Measurements from ENCODE around the gene KATNB1. TPM values are rescaled to one million over a fixed set of nuclear protein-coding genes. Genes with fewer than 3 reads are reported as not detected.

KATNB1 gene
- total and polyA plus RNA-seq, 12 donors = 9.0 to 15.1 (median 11.0) TPM

GRCh38 chr16:57747091-57747490 is 11.5 kb downstream of the KATNB1 start:
- ATAC-seq = no peak
- H3K27ac ChIP-seq = no peak overlapping the region
- H3K27me3 ChIP-seq = no peaks in the 10 kb centered on the region
- 92 to 94% methylated on average over 7 of the region's 7 CpGs for WGBS, 2 donors
- no peak overlapping the region for H3K4me3 ChIP-seq
- H3K36me3 ChIP-seq = peaks cover 0 to 50% (median 7%) of the 10 kb centered on the region in 9 donors
- DNase-seq = no peak
- H3K4me1 ChIP-seq = peaks cover 0 to 6% (median 2%) of the 10 kb centered on the region in 9 donors
- intact Hi-C loops (cut with DNase I) = no loop called here
- no peaks in the 10 kb centered on the region for H3K9me3 ChIP-seq
- TF ChIP-seq, protein P1, sequence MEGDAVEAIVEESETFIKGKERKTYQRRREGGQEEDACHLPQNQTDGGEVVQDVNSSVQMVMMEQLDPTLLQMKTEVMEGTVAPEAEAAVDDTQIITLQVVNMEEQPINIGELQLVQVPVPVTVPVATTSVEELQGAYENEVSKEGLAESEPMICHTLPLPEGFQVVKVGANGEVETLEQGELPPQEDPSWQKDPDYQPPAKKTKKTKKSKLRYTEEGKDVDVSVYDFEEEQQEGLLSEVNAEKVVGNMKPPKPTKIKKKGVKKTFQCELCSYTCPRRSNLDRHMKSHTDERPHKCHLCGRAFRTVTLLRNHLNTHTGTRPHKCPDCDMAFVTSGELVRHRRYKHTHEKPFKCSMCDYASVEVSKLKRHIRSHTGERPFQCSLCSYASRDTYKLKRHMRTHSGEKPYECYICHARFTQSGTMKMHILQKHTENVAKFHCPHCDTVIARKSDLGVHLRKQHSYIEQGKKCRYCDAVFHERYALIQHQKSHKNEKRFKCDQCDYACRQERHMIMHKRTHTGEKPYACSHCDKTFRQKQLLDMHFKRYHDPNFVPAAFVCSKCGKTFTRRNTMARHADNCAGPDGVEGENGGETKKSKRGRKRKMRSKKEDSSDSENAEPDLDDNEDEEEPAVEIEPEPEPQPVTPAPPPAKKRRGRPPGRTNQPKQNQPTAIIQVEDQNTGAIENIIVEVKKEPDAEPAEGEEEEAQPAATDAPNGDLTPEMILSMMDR (IDR thresholded peaks at IDR 0.05) = no peak

GRCh38 chr16:57747496-57747895 is 11.9 kb downstream of the KATNB1 start:
- Histone ChIP-seq H3K4me1 (peaks cover 0 to 2% (median 0%) of the 10 kb centered on the region in 9 donors), H3K9me3 (no peaks in the 10 kb centered on the region), H3K27me3 (no peaks in the 10 kb centered on the region), H3K27ac (no peak overlapping the region), H3K4me3 (no peak overlapping the region), H3K36me3 (peaks cover 0 to 52% (median 7%) of the 10 kb centered on the region in 9 donors)
- intact Hi-C loops (cut with DNase I) = no loop called here
- 93 to 96% methylated on average over 12 of the region's 12 CpGs for WGBS, 2 donors
- TF ChIP-seq, protein P1 (IDR thresholded peaks at IDR 0.05) = no peak
- DNase-seq = no peak
- ATAC-seq = no peak

- no peaks in the 10 kb centered on the region for H3K27me3 ChIP-seq
- intact Hi-C loops (cut with DNase I) = no loop called here
- ATAC-seq = no peak
- H3K36me3 ChIP-seq = peaks cover 0 to 57% (median 7%) of the 10 kb centered on the region in 9 donors
- WGBS, 2 donors = 92 to 94% methylated on average over 6 of the region's 6 CpGs
- no peaks in the 10 kb centered on the region for H3K9me3 ChIP-seq
- no peak overlapping the region for H3K4me3 ChIP-seq
- H3K27ac ChIP-seq = no peak overlapping the region
- TF ChIP-seq, protein P1 (IDR thresholded peaks at IDR 0.05) = no peak
- DNase-seq = no peak
- no peaks in the 10 kb centered on the region for H3K4me1 ChIP-seq
These were observed 12.4 kb downstream of the KATNB1 start for GRCh38 chr16:57747996-57748395.

- ATAC-seq (peak in 1 of 8 donors; percentile 27), DNase-seq (no peak)
- Histone ChIP-seq H3K9me3 (no peaks in the 10 kb centered on the region), H3K4me1 (no peaks in the 10 kb centered on the region), H3K4me3 (no peak overlapping the region), H3K36me3 (peaks cover 0 to 58% (median 7%) of the 10 kb centered on the region in 9 donors), H3K27ac (no peak overlapping the region), H3K27me3 (no peaks in the 10 kb centered on the region)
- WGBS, 2 donors = 79% methylated on average over 11 of the region's 11 CpGs
- TF ChIP-seq, protein P1 (IDR thresholded peaks at IDR 0.05) = no peak
- intact Hi-C loops (cut with DNase I) = no loop called here
These were observed 13.0 kb downstream of the KATNB1 start for GRCh38 chr16:57748596-57748995.
